K562 (cell line): Measurements from ENCODE around the gene SOX2. TPM values are rescaled to one million over a fixed set of nuclear protein-coding genes. Genes with fewer than 3 reads are reported as not detected.

Source experiments
- ATAC-seq: fragments of 200-7000 bp; cut with Tn5 transposase; 3 replicates; pipeline ENCODE4 v1.9.1; 2020; ENCODE audit warnings: moderate library complexity
- BruUV-seq: library from RNA; stranded (reverse); fragments of 400-500 nt; replicated peaks from 2 replicates; lab custom pipeline; 2021; lab: Mats Ljungman, UMichigan
- CTCF ChIA-PET: fragments of 300-600 bp; formaldehyde crosslinking; extraction: SDS; loops from one replicate; lab custom pipeline; 2021; ENCODE audit warnings: low intra/inter-chr PET ratio; lab: Yijun Ruan, JAX
- POLR2A ChIA-PET: fragments of 300-600, 350-650 bp; sonication (Branson Sonifier 250); formaldehyde crosslinking; extraction: SDS; loops from one replicate; lab custom pipeline; 2021; ENCODE audit warnings: antibody characterized with exemption, inconsistent platforms; lab: Yijun Ruan, JAX
- DNase-seq, 4 experiments: peaks; one replicate each; pipeline versions ENCODE4 v3.0.0 to v3.0.0-alpha.2; 2011 to 2018; ENCODE audit warnings: low spot score in 3 of 4, mixed read lengths in 3 of 4; ENCODE audit errors: extremely low read depth in 1 of 4
- FAIRE-seq: peaks from 2 replicates; lab custom pipeline; 2011; peaks lifted over from hg19 to GRCh38; lab: Jason Lieb, UNC
- H2AFZ ChIP-seq: 2 replicates; pipeline ENCODE4 v1.6.0; 2011; ENCODE audit warnings: low read depth, low read length, control low read depth, inconsistent platforms
- H3K27ac ChIP-seq: fragments of 200-600 bp; 3 replicates; pipeline ENCODE4 v1.8.0; 2011; ENCODE audit warnings: low read depth, mild to moderate bottlenecking, control low read depth, inconsistent platforms, low read length, moderate library complexity, mixed read lengths; ENCODE audit errors: extremely low read depth
- H3K27me3 ChIP-seq, 2 experiments: fragments of 300-600 bp in 1 of 2; 2 replicates in 1 of 2; 3 replicates in 1 of 2; pipeline versions ENCODE4 v1.6.0 to v1.8.0; 2011; ENCODE audit warnings: inconsistent platforms in 2 of 2, low read length in 2 of 2, mild to moderate bottlenecking in 1 of 2, mixed read lengths in 1 of 2, moderate library complexity in 1 of 2; ENCODE audit not compliant: control insufficient read depth in 2 of 2, insufficient read depth in 2 of 2
- H3K36me3 ChIP-seq: fragments of 300-600 bp; 3 replicates; pipeline ENCODE4 v1.8.0; 2011; ENCODE audit warnings: mild to moderate bottlenecking, low read length, inconsistent platforms; ENCODE audit not compliant: control insufficient read depth, insufficient read depth
- H3K4me1 ChIP-seq, 2 experiments: fragments of 200-600 bp in 1 of 2; replicated peaks in 1 of 2; 2 replicates in 1 of 2; 3 replicates in 1 of 2; pipeline versions ENCODE4 v1.5.1 to v1.8.0; 2011; ENCODE audit warnings: inconsistent platforms in 2 of 2, low read length in 2 of 2, mild to moderate bottlenecking in 1 of 2, mixed read lengths in 1 of 2, moderate library complexity in 1 of 2; ENCODE audit not compliant: control insufficient read depth in 2 of 2, insufficient read depth in 2 of 2
- H3K4me2 ChIP-seq: 2 replicates; pipeline ENCODE4 v1.6.1; 2011; ENCODE audit warnings: low read length, control low read depth, inconsistent platforms, mixed read lengths; ENCODE audit not compliant: insufficient read depth
- H3K4me3 ChIP-seq: fragments of 200-600 bp; sonication (generic), shearing (Covaris generic); 2 replicates; pipeline ENCODE4 v1.5.1; 2016; ENCODE audit warnings: control low read depth, inconsistent platforms
- H3K79me2 ChIP-seq: fragments of 200-600 bp; 3 replicates; pipeline ENCODE4 v1.8.0; 2011; ENCODE audit warnings: low read length, inconsistent platforms; ENCODE audit not compliant: control insufficient read depth, insufficient read depth
- H3K9ac ChIP-seq, 2 experiments: 2 replicates each; pipeline versions ENCODE4 v1.6.0 to v1.6.1; 2011; ENCODE audit warnings: low read depth in 2 of 2, low read length in 2 of 2, control low read depth in 1 of 2, inconsistent platforms in 1 of 2, mild to moderate bottlenecking in 1 of 2, mixed read lengths in 1 of 2; ENCODE audit not compliant: insufficient read depth in 1 of 2
- H3K9me1 ChIP-seq: one replicate; pipeline ENCODE4 v1.6.0; 2011; ENCODE audit warnings: inconsistent platforms, mild to moderate bottlenecking, low read length, moderate library complexity; ENCODE audit not compliant: control insufficient read depth, insufficient read depth
- H3K9me3 ChIP-seq: replicated peaks from 2 replicates; pipeline ENCODE4 v1.5.1; 2011; ENCODE audit warnings: low read depth, low read length, inconsistent platforms; ENCODE audit not compliant: control insufficient read depth, insufficient read depth
- H4K20me1 ChIP-seq: replicated peaks from 2 replicates; pipeline ENCODE4 v1.6.1; 2011; ENCODE audit warnings: low read length, inconsistent platforms, mixed read lengths; ENCODE audit not compliant: control insufficient read depth, insufficient read depth
- DNMT1 ChIP-seq: fragments of 450-650 bp; IDR thresholded peaks from 2 replicates; pipeline ENCODE4 v1.6.1; 2016; ENCODE audit warnings: antibody characterized with exemption, mild to moderate bottlenecking
- HNRNPUL1 ChIP-seq: fragments of 200-400 bp; formaldehyde crosslinking; IDR thresholded peaks from 2 replicates; pipeline ENCODE4 v1.6.1; 2017; ENCODE audit warnings: low read length
- MEF2D ChIP-seq: conservative IDR thresholded peaks from 2 replicates; pipeline ENCODE4 v1.6.1; 2016; ENCODE audit warnings: low read depth, missing genetic modification characterization, missing compliant biosample characterization
- MTA2 ChIP-seq: fragments of 450-650 bp; IDR thresholded peaks from 2 replicates; pipeline ENCODE4 v1.6.1; 2016; ENCODE audit warnings: low read depth
- NEUROD1 ChIP-seq: fragments of 150-350 bp; IDR thresholded peaks from 2 replicates; pipeline ENCODE4 v1.6.1; 2014; ENCODE audit warnings: borderline replicate concordance, low read length, low read depth; ENCODE audit not compliant: partially characterized antibody
- NR1H2 ChIP-seq: sonication (generic); formaldehyde crosslinking; IDR thresholded peaks from 2 replicates; pipeline ENCODE4 v1.4.0; 2020; ENCODE audit warnings: mild to moderate bottlenecking, missing genetic modification reagents
- NRF1 ChIP-seq, 2 experiments: fragments of 450-650 bp; IDR thresholded peaks in 1 of 2; conservative IDR thresholded peaks in 1 of 2; 2 replicates each; pipeline ENCODE4 v1.6.1; 2014; ENCODE audit warnings: mild to moderate bottlenecking in 2 of 2
- PML ChIP-seq: IDR thresholded peaks from 2 replicates; pipeline ENCODE4 v1.6.1; 2012; ENCODE audit warnings: low read length, inconsistent platforms
- RFX1 ChIP-seq: fragments of 450-650 bp; IDR thresholded peaks from 2 replicates; pipeline ENCODE4 v1.6.1; 2016; ENCODE audit warnings: mild to moderate bottlenecking, moderate library complexity
- SUPT5H ChIP-seq: fragments of 450-650 bp; IDR thresholded peaks from 2 replicates; pipeline ENCODE4 v1.6.1; 2016
- TGIF2 ChIP-seq: sonication (generic); formaldehyde crosslinking; IDR thresholded peaks from 2 replicates; pipeline ENCODE4 v1.8.1; 2022; ENCODE audit warnings: mild to moderate bottlenecking, missing genetic modification reagents, moderate library complexity
- TRIM24 ChIP-seq, 2 experiments: fragments of 450-650 bp; IDR thresholded peaks; 2 replicates each; pipeline ENCODE4 v1.6.1; 2016
- ZNF324 ChIP-seq: fragments of 250-450 bp; sonication (Bioruptor Pico); IDR thresholded peaks from 2 replicates; pipeline ENCODE4 v1.4.0; 2020; ENCODE audit warnings: mild to moderate bottlenecking
- ZNF507 ChIP-seq: conservative IDR thresholded peaks from 2 replicates; pipeline ENCODE4 v1.6.1; 2017; ENCODE audit warnings: missing genetic modification characterization, missing compliant biosample characterization
- ZNF551 ChIP-seq: fragments of 250-450 bp; sonication (Bioruptor Pico); IDR thresholded peaks from 2 replicates; pipeline ENCODE4 v1.5.0; 2021; ENCODE audit warnings: mild to moderate bottlenecking, moderate library complexity
- WGBS: fragments of 100-300 bp; shearing (Covaris generic); methylation state at CpG from one replicate; pipeline ENCODE4 v1.1.6; 2016; ENCODE audit warnings: low coverage, mixed read lengths; ENCODE audit not compliant: insufficient coverage; ENCODE audit errors: missing lambda C conversion rate; 5-methylcytosine and 5-hydroxymethylcytosine counted together
- in situ Hi-C: fragments of 300-500 bp; cut with MboI; formaldehyde crosslinking; loops from 4 replicates; pipeline ENCODE4 v1.15.0; 2018; ENCODE audit warnings: inconsistent platforms, mixed read lengths
- intact Hi-C: fragments of 100-400 bp; cut with micrococcal nuclease; formaldehyde crosslinking; loops from 2 replicates; pipeline ENCODE4 v1.14.2; 2022
- polyA plus RNA-seq, 8 experiments: library from polyadenylated mRNA; depleted of rRNA in 4 of 8; stranded (reverse) in 5 of 8; unstranded in 3 of 8; fragments of >200 nt; fragmentation: Nextera tagmentation in 2 of 8; fragmentation: Illumina TruSeq in 1 of 8; extraction: Ambion mirVana in 2 of 8; extraction: Trizol in 1 of 8; gene quantifications; 2 replicates each; pipeline versions ENCODE4 v1.2.1 to v1.2.3, GENCODE V29; 2011 to 2014; ENCODE audit warnings: inconsistent platforms in 1 of 8, missing spikeins in 1 of 8
- total RNA-seq, 7 experiments: library from RNA; depleted of rRNA in 6 of 7; stranded (reverse); fragments of >200 nt in 6 of 7; fragmentation: Illumina TruSeq in 2 of 7; extraction: Trizol in 2 of 7; gene quantifications; 2 replicates each; pipeline versions ENCODE4 v1.2.1 to v1.2.3, GENCODE V29; 2011 to 2021; ENCODE audit warnings: low replicate concordance in 1 of 7
- TF ChIP-seq, protein P1 (sequence below): IDR thresholded peaks from 2 replicates; pipeline ENCODE4 v1.6.1; 2012; ENCODE audit warnings: low read depth, low read length, improper control_type of control experiment, borderline replicate concordance
- TF ChIP-seq, protein P2 (sequence below): sonication (generic); formaldehyde crosslinking; IDR thresholded peaks from 2 replicates; pipeline ENCODE4 v1.9.0; 2022; ENCODE audit warnings: mild to moderate bottlenecking, missing genetic modification reagents

The SOX2 gene
- total and polyA plus RNA-seq, 9 of the 15 experiments (the other 6 are each of a cell fraction or from before 2014, with no cell fraction given): 0.07 TPM; not detected in 8

DNA sequence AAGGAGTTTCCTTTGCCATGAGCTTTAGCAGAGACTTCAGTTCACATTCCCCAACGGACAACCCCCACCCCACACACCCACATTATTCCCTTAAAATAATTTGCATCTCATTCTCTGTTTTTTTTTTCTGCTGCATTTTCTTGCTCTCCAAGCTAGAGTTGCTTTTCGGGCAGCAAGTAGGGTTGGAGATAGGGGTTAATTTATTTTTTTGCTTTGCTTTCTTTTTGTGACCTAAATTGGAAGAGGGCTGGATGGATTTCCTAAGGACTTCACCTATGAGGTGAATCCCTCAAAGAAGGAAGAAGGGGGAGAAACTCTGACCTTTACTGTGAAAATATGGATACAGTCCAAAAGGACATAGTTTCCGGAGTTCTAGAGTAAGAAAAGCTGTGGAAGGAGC is 6.6 kb downstream of the SOX2 start:
- in situ Hi-C loops: loop anchor here (10.0 kb wide), 1 partner anchor 966 kb away; no protein-coding TSS in a partner anchor

DNA sequence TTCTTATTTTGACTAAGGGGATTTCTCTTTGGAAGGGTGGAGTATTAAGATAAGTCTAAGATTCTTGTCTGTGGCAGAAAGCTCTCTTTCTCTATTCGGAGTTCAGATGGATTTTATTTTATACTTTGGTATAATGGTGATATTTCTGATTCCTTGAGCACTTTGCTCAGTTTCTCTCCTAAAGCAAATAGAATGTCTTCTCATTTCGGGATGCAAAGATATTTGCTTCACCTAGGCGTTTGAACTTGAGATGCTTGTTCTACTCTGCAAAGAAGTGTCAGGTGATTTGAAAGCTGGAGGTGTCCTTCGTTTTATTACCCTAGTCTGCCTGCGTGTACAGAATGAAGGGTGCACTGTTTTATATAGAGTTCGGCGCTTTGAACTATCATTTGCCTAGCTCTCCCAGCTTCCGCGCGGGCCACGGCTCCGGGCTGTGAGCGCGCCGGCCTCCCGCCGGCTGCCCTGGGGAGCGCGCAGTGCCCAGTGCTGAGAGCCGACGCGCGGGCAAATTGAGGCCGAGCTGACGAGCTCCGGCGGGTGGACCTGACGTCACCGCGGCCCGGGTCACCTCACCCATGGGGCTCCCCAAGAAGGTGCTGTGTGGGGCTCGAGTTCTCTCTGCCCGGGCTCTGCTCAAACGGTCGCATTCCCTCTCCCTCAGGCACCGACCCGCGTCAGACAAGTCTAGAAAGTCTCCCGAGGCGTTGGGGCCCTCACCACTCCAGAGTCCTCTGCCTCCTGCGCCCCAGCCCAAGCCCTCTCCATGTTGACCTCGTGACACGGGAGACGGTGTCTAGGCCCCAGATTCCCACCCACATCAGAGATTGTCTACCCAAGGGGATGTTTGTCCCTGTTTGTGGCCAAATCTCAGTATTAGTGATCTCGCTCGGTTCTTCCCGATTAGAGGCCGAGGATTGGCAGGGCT is 7.5 kb downstream of the SOX2 start:
- Histone ChIP-seq H3K79me2 (no peaks in the 10 kb centered on the region), H3K9me3 (no peaks in the 10 kb centered on the region), H3K4me3 (no peak overlapping the region), H3K9ac (no peak overlapping the region), H2AFZ (no peak overlapping the region), H3K4me1 (peaks cover 0 to 10% of the 10 kb centered on the region in 2 experiments; a peak in 4 of 5 replicates), H3K27me3 (peaks cover 21 to 35% of the 10 kb centered on the region in 2 experiments), H3K27ac (no peak overlapping the region), H3K9me1 (no peaks in the 10 kb centered on the region), H3K36me3 (no peaks in the 10 kb centered on the region), H3K4me2 (no peak overlapping the region), H4K20me1 (no peaks in the 10 kb centered on the region; the same call in 1 of the 2 replicates)
- ChIA-PET POLR2A (no interaction called here), CTCF (no interaction called here)
- no peak for FAIRE-seq
- BruUV-seq: no TSS peak
- in situ Hi-C loops: loop anchor here (10.0 kb wide), 1 partner anchor 966 kb away; no protein-coding TSS in a partner anchor
- no peak for ATAC-seq
- intact Hi-C loops: no loop called here
- 15% methylated on average over 36 of the region's 48 CpGs for WGBS
- no peak for DNase-seq
- no peak for TF ChIP-seq TGIF2 (CRISPR knock-in tag)
- no peak for TF ChIP-seq MEF2D (tag)
- no peak for TF ChIP-seq RFX1
- TF ChIP-seq TRIM24 (IDR thresholded peaks at IDR 0.05): no peak
- no peak for TF ChIP-seq ZNF324
- no peak for TF ChIP-seq HNRNPUL1
- TF ChIP-seq SUPT5H: no peak
- TF ChIP-seq, protein P1, sequence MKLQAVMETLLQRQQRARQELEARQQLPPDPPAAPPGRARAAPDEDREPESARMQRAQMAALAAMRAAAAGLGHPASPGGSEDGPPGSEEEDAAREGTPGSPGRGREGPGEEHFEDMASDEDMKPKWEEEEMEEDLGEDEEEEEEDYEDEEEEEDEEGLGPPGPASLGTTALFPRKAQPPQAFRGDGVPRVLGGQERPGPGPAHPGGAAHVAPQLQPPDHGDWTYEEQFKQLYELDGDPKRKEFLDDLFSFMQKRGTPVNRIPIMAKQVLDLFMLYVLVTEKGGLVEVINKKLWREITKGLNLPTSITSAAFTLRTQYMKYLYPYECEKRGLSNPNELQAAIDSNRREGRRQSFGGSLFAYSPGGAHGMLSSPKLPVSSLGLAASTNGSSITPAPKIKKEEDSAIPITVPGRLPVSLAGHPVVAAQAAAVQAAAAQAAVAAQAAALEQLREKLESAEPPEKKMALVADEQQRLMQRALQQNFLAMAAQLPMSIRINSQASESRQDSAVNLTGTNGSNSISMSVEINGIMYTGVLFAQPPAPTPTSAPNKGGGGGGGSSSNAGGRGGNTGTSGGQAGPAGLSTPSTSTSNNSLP: no peak
- TF ChIP-seq ZNF551 (CRISPR knock-in tag): no peak
- TF ChIP-seq NEUROD1: no peak
- TF ChIP-seq MTA2: no peak
- TF ChIP-seq, protein P2, sequence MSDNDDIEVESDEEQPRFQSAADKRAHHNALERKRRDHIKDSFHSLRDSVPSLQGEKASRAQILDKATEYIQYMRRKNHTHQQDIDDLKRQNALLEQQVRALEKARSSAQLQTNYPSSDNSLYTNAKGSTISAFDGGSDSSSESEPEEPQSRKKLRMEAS (CRISPR knock-in tag): no peak
- TF ChIP-seq NRF1 (conservative IDR thresholded peaks at IDR 0.05 in 1 of 2, IDR thresholded peaks at IDR 0.05 in 1 of 2): no peak

More for the DNA sequence above, 6.6 kb downstream of the SOX2 start:
- Histone ChIP-seq H3K9ac (no peak overlapping the region), H3K4me1 (peaks cover 0 to 10% of the 10 kb centered on the region in 2 experiments; a peak in 4 of 5 replicates), H4K20me1 (no peaks in the 10 kb centered on the region; the same call in 1 of the 2 replicates), H3K79me2 (no peaks in the 10 kb centered on the region), H3K27ac (no peak overlapping the region), H3K27me3 (peaks cover 14 to 26% of the 10 kb centered on the region in 2 experiments; a peak in 4 of 5 replicates), H2AFZ (no peak overlapping the region), H3K9me1 (no peaks in the 10 kb centered on the region), H3K4me2 (no peak overlapping the region), H3K36me3 (no peaks in the 10 kb centered on the region), H3K9me3 (no peaks in the 10 kb centered on the region), H3K4me3 (no peak overlapping the region)
- intact Hi-C loops: no loop called here
- no TSS peak for BruUV-seq
- ChIA-PET POLR2A (interaction anchor here (0.7 kb wide), 1 partner anchor 903 kb away, joined by 3 read pairs; no protein-coding TSS in a partner anchor), CTCF (no interaction called here)
- no peak for TF ChIP-seq PML
- no peak for TF ChIP-seq ZNF507
- no peak for TF ChIP-seq NR1H2 (CRISPR knock-in tag)
- TF ChIP-seq DNMT1: no peak
- no peak for FAIRE-seq
- 0% methylated on average over 3 of the region's 3 CpGs for WGBS
- no peak for ATAC-seq
- DNase-seq: no peak
